Measurements from ENCODE around the gene IMMP2L. TPM values are rescaled to one million over a fixed set of nuclear protein-coding genes. Genes with fewer than 3 reads are reported as not detected.

IMMP2L gene
- total and polyA plus RNA-seq, 2 donors (not counting 3 experiments of a cell fraction or from before 2014, with no cell fraction given), result 9.9 to 11.8 TPM

- intact Hi-C loops (cut with micrococcal nuclease), result no loop called here
Measured at GRCh38 chr7:111115966-111116365, 446.3 kb downstream of the IMMP2L start.

More at GRCh38 chr7:111115966-111116365, 446.3 kb downstream of the IMMP2L start:
- CTCF ChIA-PET, result no interaction called here
- dilution Hi-C loops (cut with MboI; ENCODE audit: extremely low pct_ligation_motif_present, low sequenced_read_pairs), result no loop called here
- DNase-seq (ENCODE audit: low read depth, low spot score) (no peak), FAIRE-seq (no peak)
- Histone ChIP-seq H3K79me2 (ENCODE audit: control insufficient read depth, insufficient read depth, low read length) (no peaks in the 10 kb centered on the region), H3K4me2 (ENCODE audit: insufficient read depth, low read length) (no peak overlapping the region), H3K36me3 (ENCODE audit: control insufficient read depth in 2 of 2, extremely low read depth in 1 of 2, insufficient read depth in 2 of 2, low read length in 2 of 2) (no peaks in the 10 kb centered on the region), H3K9ac (replicated peaks; ENCODE audit: extremely low read depth, insufficient read depth, low read length) (no peak overlapping the region), H3K27me3 (ENCODE audit: control insufficient read depth in 2 of 2, insufficient read depth in 2 of 2, low read length in 2 of 2) (no peaks in the 10 kb centered on the region), H3K4me1 (ENCODE audit: control insufficient read depth, extremely low read depth, insufficient read depth, low read length) (peaks cover 8% of the 10 kb centered on the region), H3K27ac (ENCODE audit: insufficient read depth, low read depth, low read length) (no peak overlapping the region), H2AFZ (ENCODE audit: low read depth, low read length) (no peak overlapping the region), H4K20me1 (replicated peaks; ENCODE audit: control insufficient read depth, extremely low read depth, insufficient read depth, low read length) (no peaks in the 10 kb centered on the region), H3K4me3 (replicated peaks in 1 of 3; ENCODE audit: insufficient read depth in 1 of 3, low read depth in 1 of 3, low read length in 3 of 3) (no peak overlapping the region), H3K9me3 (replicated peaks; ENCODE audit: control insufficient read depth, insufficient read depth, low read length) (no peaks in the 10 kb centered on the region), H3K9me1 (replicated peaks; ENCODE audit: control insufficient read depth, extremely low read depth, insufficient read depth, low read length) (no peaks in the 10 kb centered on the region)
- TF ChIP-seq MAX (IDR thresholded peaks at IDR 0.05; ENCODE audit: insufficient read depth, insufficient read length) (no peak), POLR2A (IDR thresholded peaks at IDR 0.05; ENCODE audit: low read depth, low read length) (no peak), POLR2AphosphoS5 (IDR thresholded peaks at IDR 0.05; ENCODE audit: insufficient read depth, low read depth, low read length) (no peak), JUN (IDR thresholded peaks at IDR 0.05; ENCODE audit: borderline replicate concordance, insufficient read depth, insufficient read length, low read depth) (no peak), GATA2 (IDR thresholded peaks at IDR 0.05; ENCODE audit: insufficient read depth, insufficient read length, low read depth, low read length) (no peak), EZH2 (IDR thresholded peaks at IDR 0.05; ENCODE audit: borderline replicate concordance, low read depth, low read length, severe bottlenecking) (no peak), CTCF (IDR thresholded peaks at IDR 0.05; ENCODE audit: extremely low read depth in 1 of 2, insufficient read depth in 1 of 2, low read depth in 1 of 2, low read length in 2 of 2) (no peak), FOS (IDR thresholded peaks at IDR 0.05; ENCODE audit: borderline replicate concordance, insufficient read depth, low read length) (no peak), MYC (IDR thresholded peaks at IDR 0.05; ENCODE audit: low read depth, low read length) (no peak)
- no TSS peak for BruUV-seq (replicated peaks)
- POLR2A ChIA-PET, result no interaction called here
